GM19240 (cell line): ENCODE results near the gene AAGAB.

Experiments used
- DNase-seq: peaks from one replicate; pipeline ENCODE4 v3.0.0; 2011; ENCODE audit warnings: low spot score; ENCODE audit not compliant: insufficient read length

The AAGAB gene

GRCh38 chr15:67152429-67152828 lies 102.0 kb downstream of the AAGAB start:
- no peak for DNase-seq
